HEK293 (cell line): ENCODE data around the gene ABCA7.

ENCODE experiments used
- CTCF ChIA-PET: fragments of 350-600 bp; formaldehyde crosslinking; extraction: SDS; loops from one replicate; lab custom pipeline; 2021; ENCODE audit warnings: antibody characterized with exemption; lab: Yijun Ruan, JAX
- POLR2A ChIA-PET: fragments of 300-600 bp; formaldehyde crosslinking; extraction: SDS; loops from one replicate; lab custom pipeline; 2020; ENCODE audit warnings: antibody characterized with exemption, inconsistent platforms; lab: Yijun Ruan, JAX
- H3K27ac ChIP-seq: fragments of 200-500 bp; sonication (Bioruptor generic); 2 replicates; pipeline ENCODE4 v1.5.1; 2014; ENCODE audit warnings: low read depth, low read length, control low read depth, inconsistent platforms; ENCODE audit errors: extremely low read depth
- H3K36me3 ChIP-seq, 2 experiments: fragments of 200-500 bp in 1 of 2; sonication (Bioruptor generic) in 1 of 2; 1 replicate in 1 of 2; 2 replicates in 1 of 2; pipeline ENCODE4 v1.5.1; 2014 to 2017; ENCODE audit warnings: inconsistent platforms in 2 of 2, low read length in 2 of 2; ENCODE audit not compliant: control insufficient read depth in 2 of 2, insufficient read depth in 1 of 2
- H3K4me1 ChIP-seq: fragments of 200-500 bp; sonication (Bioruptor generic); 2 replicates; pipeline ENCODE4 v1.5.1; 2014; ENCODE audit warnings: mild to moderate bottlenecking, low read length, inconsistent platforms; ENCODE audit not compliant: control insufficient read depth, insufficient read depth
- H3K4me3 ChIP-seq: 2 replicates; pipeline ENCODE4 v1.5.1; 2011; ENCODE audit warnings: low read depth, mild to moderate bottlenecking, control low read depth, low read length, moderate library complexity
- H3K9me3 ChIP-seq: fragments of 200-500 bp; sonication (Bioruptor generic); 2 replicates; pipeline ENCODE4 v1.5.1; 2014; ENCODE audit warnings: low read depth, low read length, inconsistent platforms; ENCODE audit not compliant: control insufficient read depth, insufficient read depth
- GLI2 ChIP-seq: fragments of 450-650 bp; formaldehyde crosslinking; IDR thresholded peaks from 2 replicates; pipeline ENCODE4; 2017; ENCODE audit warnings: missing biosample characterization, missing genetic modification characterization, low read depth, borderline replicate concordance
- GLI4 ChIP-seq: fragments of 450-650 bp; formaldehyde crosslinking; IDR thresholded peaks from 2 replicates; pipeline ENCODE4 v1.5.1; 2016; ENCODE audit warnings: missing biosample characterization, missing genetic modification characterization
- MZF1 ChIP-seq: fragments of 450-650 bp; formaldehyde crosslinking; IDR thresholded peaks from 2 replicates; pipeline ENCODE4 v1.5.1; 2017; ENCODE audit warnings: missing biosample characterization, missing genetic modification characterization, borderline replicate concordance
- REPIN1 ChIP-seq: fragments of 450-650 bp; formaldehyde crosslinking; IDR thresholded peaks from 2 replicates; pipeline ENCODE4 v1.5.1; 2017; ENCODE audit warnings: missing biosample characterization, missing genetic modification characterization, low read depth
- SCRT2 ChIP-seq: fragments of 450-650 bp; formaldehyde crosslinking; IDR thresholded peaks from 2 replicates; pipeline ENCODE4 v1.5.1; 2016; ENCODE audit warnings: missing biosample characterization, missing genetic modification characterization
- SP2 ChIP-seq: fragments of 450-650 bp; formaldehyde crosslinking; IDR thresholded peaks from 2 replicates; pipeline ENCODE4 v1.5.1; 2016; ENCODE audit warnings: missing biosample characterization, missing genetic modification characterization
- ZBTB20 ChIP-seq: fragments of 450-650 bp; formaldehyde crosslinking; IDR thresholded peaks from 2 replicates; pipeline ENCODE4 v1.5.1; 2016; ENCODE audit warnings: missing biosample characterization, missing genetic modification characterization
- ZNF114 ChIP-seq: fragments of 450-650 bp; formaldehyde crosslinking; IDR thresholded peaks from 2 replicates; pipeline ENCODE4 v1.5.0; 2017; ENCODE audit warnings: missing biosample characterization, missing genetic modification characterization
- ZNF175 ChIP-seq: fragments of 450-650 bp; formaldehyde crosslinking; IDR thresholded peaks from 2 replicates; pipeline ENCODE4 v1.5.1; 2016; ENCODE audit warnings: missing biosample characterization, missing genetic modification characterization
- ZNF223 ChIP-seq: fragments of 450-650 bp; formaldehyde crosslinking; IDR thresholded peaks from 2 replicates; pipeline ENCODE4 v1.5.1; 2016; ENCODE audit warnings: missing biosample characterization, missing genetic modification characterization
- ZNF37A ChIP-seq: fragments of 450-650 bp; IDR thresholded peaks from 2 replicates; pipeline ENCODE4 v1.5.1; 2018; ENCODE audit warnings: missing biosample characterization, missing genetic modification characterization
- TF ChIP-seq, protein P1 (sequence below): fragments of 450-650 bp; formaldehyde crosslinking; IDR thresholded peaks from 2 replicates; pipeline ENCODE4 v1.5.1; 2016; ENCODE audit warnings: missing biosample characterization, missing genetic modification characterization
- TF ChIP-seq, protein P2 (sequence below): fragments of 450-650 bp; formaldehyde crosslinking; IDR thresholded peaks from 2 replicates; pipeline ENCODE4 v1.5.1; 2016; ENCODE audit warnings: missing biosample characterization, missing genetic modification characterization

The ABCA7 gene

DNA sequence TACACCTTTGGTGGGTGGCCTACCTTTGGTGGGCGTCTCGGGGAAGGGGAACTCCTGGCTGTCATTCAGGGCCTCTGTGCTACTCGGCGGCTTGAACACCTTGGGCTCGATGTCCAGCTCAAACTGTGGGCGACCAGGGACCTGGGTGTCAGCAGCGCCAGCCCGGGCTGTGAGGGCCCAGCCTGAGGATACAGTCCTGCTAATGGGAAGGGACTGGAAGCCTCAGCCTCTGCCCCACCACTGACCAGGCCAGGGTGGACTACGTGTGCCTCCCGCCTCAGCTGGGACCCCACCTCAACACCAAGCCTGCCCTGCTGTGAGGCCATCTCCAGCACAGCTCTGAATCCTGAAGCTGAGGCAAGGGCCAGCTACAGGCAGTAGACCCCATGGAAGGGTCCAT lies 26.7 kb upstream of the ABCA7 start:
- Histone ChIP-seq H3K36me3 (peaks cover 0 to 71% of the 10 kb centered on the region in 2 experiments; a peak in 1 of 3 replicates), H3K27ac (no peak overlapping the region), H3K9me3 (no peaks in the 10 kb centered on the region), H3K4me3 (no peak overlapping the region), H3K4me1 (peaks cover 7% of the 10 kb centered on the region)
- TF ChIP-seq ZBTB20 (tag by site-specific recombination) (no peak), REPIN1 (no peak), GLI2 (tag by site-specific recombination) (no peak), ZNF37A (tag by site-specific recombination) (no peak), MZF1 (tag by site-specific recombination) (no peak)
- TF ChIP-seq, protein P1, sequence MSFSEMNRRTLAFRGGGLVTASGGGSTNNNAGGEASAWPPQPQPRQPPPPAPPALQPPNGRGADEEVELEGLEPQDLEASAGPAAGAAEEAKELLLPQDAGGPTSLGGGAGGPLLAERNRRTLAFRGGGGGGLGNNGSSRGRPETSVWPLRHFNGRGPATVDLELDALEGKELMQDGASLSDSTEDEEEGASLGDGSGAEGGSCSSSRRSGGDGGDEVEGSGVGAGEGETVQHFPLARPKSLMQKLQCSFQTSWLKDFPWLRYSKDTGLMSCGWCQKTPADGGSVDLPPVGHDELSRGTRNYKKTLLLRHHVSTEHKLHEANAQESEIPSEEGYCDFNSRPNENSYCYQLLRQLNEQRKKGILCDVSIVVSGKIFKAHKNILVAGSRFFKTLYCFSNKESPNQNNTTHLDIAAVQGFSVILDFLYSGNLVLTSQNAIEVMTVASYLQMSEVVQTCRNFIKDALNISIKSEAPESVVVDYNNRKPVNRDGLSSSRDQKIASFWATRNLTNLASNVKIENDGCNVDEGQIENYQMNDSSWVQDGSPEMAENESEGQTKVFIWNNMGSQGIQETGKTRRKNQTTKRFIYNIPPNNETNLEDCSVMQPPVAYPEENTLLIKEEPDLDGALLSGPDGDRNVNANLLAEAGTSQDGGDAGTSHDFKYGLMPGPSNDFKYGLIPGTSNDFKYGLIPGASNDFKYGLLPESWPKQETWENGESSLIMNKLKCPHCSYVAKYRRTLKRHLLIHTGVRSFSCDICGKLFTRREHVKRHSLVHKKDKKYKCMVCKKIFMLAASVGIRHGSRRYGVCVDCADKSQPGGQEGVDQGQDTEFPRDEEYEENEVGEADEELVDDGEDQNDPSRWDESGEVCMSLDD (tag by site-specific recombination) = 0 out of 2 replicates have a peak, but pooled peaks have one; percentile 1
- ChIA-PET POLR2A (interaction anchor here (0.6 to 1.3 kb wide), 3 partner anchors 9 to 51 kb away, joined by 3 to 4 read pairs (median 3); no protein-coding TSS in a partner anchor), CTCF (interaction anchor here (1.1 to 1.5 kb wide), 2 partner anchors 13 to 17 kb away, joined by 3 read pairs; partner anchors contain the start of gene GRIN3B)

DNA sequence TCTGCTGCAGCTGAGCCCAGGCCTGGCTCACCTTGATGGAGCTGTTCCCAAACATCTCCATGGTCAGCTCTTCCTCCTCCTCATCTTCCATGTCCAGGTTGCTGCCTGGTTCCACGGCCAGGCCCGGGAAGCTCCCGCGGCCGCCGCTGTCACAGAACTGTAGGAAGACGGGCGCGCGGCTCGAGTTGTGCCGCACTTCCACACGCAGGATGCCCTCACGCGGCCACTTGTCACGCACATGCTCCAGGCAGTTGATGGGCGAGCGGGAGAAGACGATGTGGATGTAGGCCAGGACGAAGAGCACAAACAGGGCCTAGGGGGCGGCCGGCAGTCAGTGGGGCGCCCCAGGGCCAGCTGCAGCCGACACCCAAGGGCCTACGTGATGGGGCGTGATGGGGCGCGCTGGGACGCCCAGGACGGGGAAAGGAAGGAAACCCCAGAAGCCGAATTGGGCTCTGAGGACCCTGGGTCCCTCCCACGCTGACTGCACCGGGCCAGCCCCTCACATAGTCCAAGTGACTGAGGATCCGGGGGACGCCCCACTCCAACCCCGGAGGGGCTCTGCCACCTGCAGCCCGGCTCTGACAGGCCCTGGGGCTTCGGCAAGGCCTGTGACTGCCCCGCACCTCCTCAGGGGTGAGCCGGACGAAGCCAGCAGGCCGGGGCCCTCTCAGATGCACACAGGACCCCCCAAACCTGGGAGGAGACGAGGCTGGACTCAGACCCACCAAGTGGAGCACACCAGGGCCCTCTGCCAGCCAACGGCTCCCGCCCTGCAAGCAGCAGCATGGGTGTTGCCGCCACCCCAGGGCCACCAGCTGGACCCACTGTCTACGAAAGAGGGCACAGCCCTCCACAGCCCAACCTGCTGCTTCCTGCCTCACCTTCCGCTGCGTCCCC lies 25.5 kb upstream of the ABCA7 start:
- Histone ChIP-seq H3K4me1 (peaks cover 7% of the 10 kb centered on the region), H3K9me3 (no peaks in the 10 kb centered on the region), H3K27ac (no peak overlapping the region), H3K4me3 (no peak overlapping the region), H3K36me3 (peaks cover 0 to 78% of the 10 kb centered on the region in 2 experiments; a peak in 1 of 3 replicates)
- POLR2A ChIA-PET = interaction anchor here (1.1 to 1.3 kb wide), 2 partner anchors 10 to 14 kb away, joined by 3 to 4 read pairs; no protein-coding TSS in a partner anchor
- TF ChIP-seq ZNF223 = no peak
- TF ChIP-seq ZNF175 (tag by site-specific recombination) = no peak
- TF ChIP-seq SP2 (tag by site-specific recombination) = 0 out of 2 replicates have a peak, but pooled peaks have one; percentile 5
- TF ChIP-seq, protein P2, sequence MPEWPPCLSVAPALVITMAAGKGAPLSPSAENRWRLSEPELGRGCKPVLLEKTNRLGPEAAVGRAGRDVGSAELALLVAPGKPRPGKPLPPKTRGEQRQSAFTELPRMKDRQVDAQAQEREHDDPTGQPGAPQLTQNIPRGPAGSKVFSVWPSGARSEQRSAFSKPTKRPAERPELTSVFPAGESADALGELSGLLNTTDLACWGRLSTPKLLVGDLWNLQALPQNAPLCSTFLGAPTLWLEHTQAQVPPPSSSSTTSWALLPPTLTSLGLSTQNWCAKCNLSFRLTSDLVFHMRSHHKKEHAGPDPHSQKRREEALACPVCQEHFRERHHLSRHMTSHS = no peak
- no peak for TF ChIP-seq GLI4 (tag by site-specific recombination)
- CTCF ChIA-PET = interaction anchor here (0.7 to 1.5 kb wide), 5 partner anchors 14 to 230 kb away, joined by 3 to 8 read pairs (median 3); partner anchors contain the start of gene GRIN3B

DNA sequence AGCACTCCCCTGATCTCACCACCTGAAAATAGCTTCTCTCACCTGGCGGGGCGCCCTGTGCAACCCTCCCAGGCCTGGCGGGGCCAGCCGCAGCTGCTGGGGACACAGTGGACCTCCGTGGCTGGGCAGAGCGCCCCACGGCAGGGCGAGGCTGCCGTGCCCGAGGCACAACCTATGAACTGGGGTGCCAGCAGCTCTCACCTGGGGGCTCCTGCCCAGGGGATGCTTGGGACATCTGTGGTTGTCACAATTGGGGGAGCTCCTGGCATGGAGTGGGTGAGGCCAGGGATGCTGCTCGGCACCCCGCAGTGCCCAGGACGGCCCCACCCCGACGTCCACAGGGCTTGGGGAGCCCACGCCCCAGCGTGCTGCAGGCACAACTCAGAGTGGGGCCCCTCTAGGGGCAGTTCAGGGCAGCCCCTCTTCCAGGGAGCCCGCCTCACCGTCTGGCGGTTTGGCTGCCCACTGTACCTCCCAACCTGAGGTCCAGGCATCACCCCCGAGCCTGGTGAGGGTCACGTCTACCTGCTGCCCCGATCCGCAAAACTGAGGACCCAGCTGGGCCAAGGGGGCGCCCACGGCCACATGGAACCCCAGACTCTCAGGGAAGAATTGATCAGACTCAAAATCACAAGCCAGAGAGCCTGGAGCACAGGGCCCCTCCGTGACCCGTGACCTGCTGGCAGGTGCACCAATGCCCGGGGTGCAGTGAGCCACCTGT lies 24.7 kb upstream of the ABCA7 start:
- H3K9me3 ChIP-seq = no peaks in the 10 kb centered on the region
- POLR2A ChIA-PET = interaction anchor here (0.6 to 1.2 kb wide), 2 partner anchors 8 to 241 kb away, joined by 3 to 4 read pairs; no protein-coding TSS in a partner anchor
- H3K4me1 ChIP-seq = peaks cover 7% of the 10 kb centered on the region
- H3K36me3 ChIP-seq = peaks cover 0 to 71% of the 10 kb centered on the region in 2 experiments; a peak in 1 of 3 replicates
- CTCF ChIA-PET = interaction anchor here (1.5 kb wide), 1 partner anchor 15 kb away, joined by 3 read pairs; the partner anchor contains the start of gene GRIN3B
- H3K4me3 ChIP-seq = no peak overlapping the region
- TF ChIP-seq SCRT2 (tag by site-specific recombination) (peak; percentile 34; the same call in 1 of the 2 replicates), ZNF114 (tag by site-specific recombination) (no peak)
- no peak overlapping the region for H3K27ac ChIP-seq
